AG04449 (cell line): ENCODE measurements around the gene ERC2.

Experiments
- CTCF ChIA-PET: fragments of 350-600 bp; formaldehyde crosslinking; extraction: SDS; loops from one replicate; lab custom pipeline; 2021; ENCODE audit warnings: antibody characterized with exemption; lab: Yijun Ruan, JAX
- POLR2A ChIA-PET: fragments of 400-600, 350-600 bp; formaldehyde crosslinking; extraction: SDS; loops from one replicate; lab custom pipeline; 2020; ENCODE audit warnings: antibody characterized with exemption, inconsistent platforms; lab: Yijun Ruan, JAX
- DNase-seq: peaks from one replicate; pipeline ENCODE4 v3.0.0-alpha.2; 2010; ENCODE audit warnings: low read depth, low spot score
- H3K4me3 ChIP-seq: 2 replicates; pipeline ENCODE4 v1.5.1; 2011; ENCODE audit warnings: low read depth, mild to moderate bottlenecking, control low read depth, low read length
- CTCF ChIP-seq: IDR thresholded peaks from one replicate; pipeline ENCODE4 v1.5.1; 2011; ENCODE audit warnings: mild to moderate bottlenecking, moderate library complexity, low read length, control low read depth, inconsistent platforms; ENCODE audit not compliant: insufficient read depth; ENCODE audit errors: missing control alignments

The ERC2 gene

GRCh38 chr3:55884066-55884465 is 584.2 kb downstream of the ERC2 start:
- POLR2A ChIA-PET, result no interaction called here
- DNase-seq, result no peak
- no peak overlapping the region for H3K4me3 ChIP-seq
- no peak for TF ChIP-seq CTCF
- CTCF ChIA-PET, result no interaction called here

- ChIA-PET POLR2A (no interaction called here), CTCF (no interaction called here)
- no peak overlapping the region for H3K4me3 ChIP-seq
- no peak for DNase-seq
- TF ChIP-seq CTCF, result no peak
Observed at GRCh38 chr3:55882006-55882405, 586.3 kb downstream of the ERC2 start.

DNA sequence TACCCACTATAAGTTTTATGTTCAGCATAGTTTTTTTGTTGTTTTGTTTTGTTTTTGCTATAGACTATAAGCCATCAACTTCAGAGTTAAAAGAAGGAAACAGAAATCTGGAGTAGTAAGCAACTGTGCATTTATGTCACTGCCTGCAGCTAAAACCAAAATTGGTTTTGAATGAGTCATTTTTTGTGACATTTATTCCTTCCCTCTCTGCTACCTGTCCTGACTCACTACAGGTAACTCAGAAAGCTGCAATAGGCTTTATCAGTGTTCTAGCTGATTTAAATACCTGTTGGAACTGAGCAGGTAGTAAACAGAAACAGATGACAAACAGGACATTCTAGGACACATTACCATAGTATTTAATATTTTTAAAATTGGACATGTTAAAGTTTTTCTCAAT is 587.9 kb downstream of the ERC2 start:
- ChIA-PET POLR2A (no interaction called here), CTCF (no interaction called here)
- no peak overlapping the region for H3K4me3 ChIP-seq
- TF ChIP-seq CTCF, result no peak
- no peak for DNase-seq

- ChIA-PET POLR2A (no interaction called here), CTCF (no interaction called here)
- no peak for TF ChIP-seq CTCF
- H3K4me3 ChIP-seq, result no peak overlapping the region
- DNase-seq, result peak; percentile 26
Observed at GRCh38 chr3:55879901-55880331, 588.4 kb downstream of the ERC2 start.

GRCh38 chr3:55877703-55878102 is 590.6 kb downstream of the ERC2 start:
- DNase-seq, result no peak
- CTCF ChIA-PET, result no interaction called here
- POLR2A ChIA-PET, result no interaction called here

GRCh38 chr3:55876560-55876959 is 591.7 kb downstream of the ERC2 start:
- TF ChIP-seq CTCF, result no peak
- ChIA-PET CTCF (no interaction called here), POLR2A (no interaction called here)
- H3K4me3 ChIP-seq, result no peak overlapping the region
- no peak for DNase-seq

More at GRCh38 chr3:55877703-55878102, 590.6 kb downstream of the ERC2 start:
- H3K4me3 ChIP-seq, result no peak overlapping the region
- TF ChIP-seq CTCF, result no peak

DNA sequence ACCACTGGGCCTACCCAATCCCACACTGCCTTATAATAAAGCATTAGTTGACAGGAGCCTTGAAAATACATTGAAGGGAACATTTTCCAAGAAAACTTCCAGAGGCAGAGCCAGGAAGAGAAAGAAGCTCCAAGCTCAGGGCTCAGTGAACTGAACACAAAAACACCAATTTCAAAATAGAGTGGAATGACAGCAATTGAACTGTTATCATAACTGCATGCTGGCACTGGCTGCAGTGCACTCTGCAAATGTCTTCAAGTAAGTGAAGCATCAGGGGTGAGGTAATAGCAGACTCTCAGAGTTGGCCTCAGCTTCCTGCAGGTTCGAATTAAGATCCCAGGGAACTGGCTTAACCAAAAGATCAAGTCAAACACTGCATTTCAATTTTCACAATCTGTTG is 593.2 kb downstream of the ERC2 start:
- no peak for TF ChIP-seq CTCF
- CTCF ChIA-PET, result no interaction called here
- POLR2A ChIA-PET, result no interaction called here
- DNase-seq, result no peak
- H3K4me3 ChIP-seq, result no peak overlapping the region
